GM19397 (cell line): ENCODE measurements around the gene TIE1.
"Not testable (repeated sequence)": the region's sequence is repeated elsewhere in the genome, so short reads cannot be mapped to it uniquely, and the experiment has no call there.

ENCODE experiments used
- ATAC-seq: cut with Tn5 transposase; IDR thresholded peaks from one replicate; pipeline ENCODE4 v1.9.1; 2021; ENCODE audit warnings: mild to moderate bottlenecking, moderate library complexity; ENCODE audit not compliant: unreplicated experiment

TIE1 gene

GRCh38 chr1:43358746-43359693 is 58.2 kb downstream of the TIE1 start, which contains the start of gene CDC20:
CDC20 (plus strand) TSS chr1:43358981; CDS start chr1:43359216, 235 bp downstream.
- peak; percentile 93 for ATAC-seq

DNA sequence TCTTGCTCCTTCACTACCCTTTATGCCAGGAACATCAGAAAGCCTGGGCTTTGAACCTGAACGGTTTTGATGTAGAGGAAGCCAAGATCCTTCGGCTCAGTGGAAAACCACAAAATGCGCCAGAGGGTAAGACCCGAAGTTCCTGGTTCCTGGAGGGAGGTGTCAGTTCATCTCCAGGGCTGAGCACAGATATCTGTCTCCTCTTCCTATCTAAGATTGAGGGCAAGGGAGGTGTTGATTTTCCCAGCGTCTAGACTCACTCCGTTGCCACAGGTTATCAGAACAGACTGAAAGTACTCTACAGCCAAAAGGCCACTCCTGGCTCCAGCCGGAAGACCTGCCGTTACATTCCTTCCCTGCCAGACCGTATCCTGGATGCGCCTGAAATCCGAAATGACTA is 58.9 kb downstream of the TIE1 start:
- ATAC-seq: no peak

- no peak for ATAC-seq
Measured at GRCh38 chr1:43360616-43361015, 59.8 kb downstream of the TIE1 start.

DNA sequence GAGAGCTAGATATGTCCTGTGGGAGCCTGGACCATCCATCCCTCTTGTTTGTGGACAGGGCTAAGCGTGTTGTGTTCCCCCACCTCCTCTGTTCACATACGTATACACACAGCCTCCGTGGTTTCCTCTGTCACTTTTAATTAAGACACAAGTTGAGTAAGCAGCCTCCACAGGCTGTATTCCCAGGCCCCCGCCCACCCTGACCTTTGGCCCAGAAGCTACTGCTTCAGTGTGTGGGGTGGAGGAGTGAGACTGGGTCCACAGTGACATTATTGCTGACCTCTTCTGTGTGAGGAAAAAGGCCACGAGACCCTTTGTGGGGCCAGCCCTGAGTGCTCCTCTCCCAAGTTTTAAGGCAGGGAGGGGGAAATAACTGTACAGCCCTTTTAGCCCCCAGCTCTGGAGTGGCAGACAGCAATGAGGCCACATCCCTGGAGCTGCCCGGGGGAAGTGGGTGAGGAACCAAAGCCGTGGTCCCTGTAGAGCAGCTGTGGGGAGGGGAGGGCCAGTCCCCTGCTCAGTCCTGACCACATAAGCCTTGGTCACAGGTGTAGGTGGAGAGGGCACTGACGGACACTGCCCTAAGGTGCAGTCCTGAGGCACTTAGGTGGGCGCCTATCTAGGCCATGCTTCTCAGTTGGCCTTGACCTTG is 62.6 kb downstream of the TIE1 start:
- no peak for ATAC-seq

DNA sequence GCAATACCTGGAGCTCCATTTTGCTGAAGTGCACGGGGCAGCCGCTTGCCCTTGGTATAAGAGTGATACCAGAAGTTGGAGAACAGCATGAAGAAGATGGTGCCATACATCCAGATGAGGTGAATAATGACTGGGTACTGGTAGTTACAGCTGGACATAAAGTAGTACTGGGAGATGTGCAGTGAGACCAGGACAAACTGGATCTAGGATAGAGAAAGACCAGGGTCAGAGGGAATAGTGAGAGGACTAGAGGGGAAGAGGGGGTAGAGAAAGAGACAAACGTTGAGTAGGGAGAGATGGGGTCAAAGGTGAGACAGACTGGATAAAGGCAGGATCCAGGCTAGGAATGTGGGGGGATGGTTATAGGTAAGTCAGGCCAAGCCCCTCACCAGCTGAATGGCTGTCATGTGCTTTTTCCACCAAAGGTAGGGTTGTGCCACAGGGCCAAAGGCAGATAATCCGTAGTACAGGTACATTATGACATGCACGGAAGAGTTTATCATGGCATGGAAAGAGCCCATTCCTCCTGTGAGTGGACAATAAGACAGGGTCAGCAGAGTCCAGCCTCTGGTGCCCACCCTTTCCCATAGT is 63.2 kb downstream of the TIE1 start:
- ATAC-seq: no peak

- no peak for ATAC-seq
Measured at GRCh38 chr1:43365678-43366077, 64.9 kb downstream of the TIE1 start.

DNA sequence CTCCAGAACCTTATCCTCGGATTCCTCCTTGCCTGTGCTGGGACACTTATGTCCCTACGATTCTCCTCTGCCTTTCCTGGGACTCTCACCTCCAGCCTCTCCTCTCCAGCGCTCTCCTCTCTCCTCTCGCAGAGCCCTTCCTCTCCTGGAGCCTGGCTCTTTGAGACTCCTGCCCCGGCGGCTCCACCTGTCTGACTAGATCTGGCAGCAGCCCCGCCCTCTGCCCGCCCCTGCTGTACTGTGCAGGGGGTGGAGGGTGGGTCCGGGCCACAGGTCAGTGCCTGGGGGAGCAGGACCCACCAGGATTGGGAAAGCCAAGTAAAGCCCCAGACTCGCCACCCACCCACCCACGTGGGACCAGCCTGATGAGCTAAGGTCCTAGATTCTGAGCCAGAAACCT is 65.4 kb downstream of the TIE1 start:
- no peak for ATAC-seq

- ATAC-seq: no peak
Measured at GRCh38 chr1:43366601-43367025, 65.8 kb downstream of the TIE1 start.

DNA sequence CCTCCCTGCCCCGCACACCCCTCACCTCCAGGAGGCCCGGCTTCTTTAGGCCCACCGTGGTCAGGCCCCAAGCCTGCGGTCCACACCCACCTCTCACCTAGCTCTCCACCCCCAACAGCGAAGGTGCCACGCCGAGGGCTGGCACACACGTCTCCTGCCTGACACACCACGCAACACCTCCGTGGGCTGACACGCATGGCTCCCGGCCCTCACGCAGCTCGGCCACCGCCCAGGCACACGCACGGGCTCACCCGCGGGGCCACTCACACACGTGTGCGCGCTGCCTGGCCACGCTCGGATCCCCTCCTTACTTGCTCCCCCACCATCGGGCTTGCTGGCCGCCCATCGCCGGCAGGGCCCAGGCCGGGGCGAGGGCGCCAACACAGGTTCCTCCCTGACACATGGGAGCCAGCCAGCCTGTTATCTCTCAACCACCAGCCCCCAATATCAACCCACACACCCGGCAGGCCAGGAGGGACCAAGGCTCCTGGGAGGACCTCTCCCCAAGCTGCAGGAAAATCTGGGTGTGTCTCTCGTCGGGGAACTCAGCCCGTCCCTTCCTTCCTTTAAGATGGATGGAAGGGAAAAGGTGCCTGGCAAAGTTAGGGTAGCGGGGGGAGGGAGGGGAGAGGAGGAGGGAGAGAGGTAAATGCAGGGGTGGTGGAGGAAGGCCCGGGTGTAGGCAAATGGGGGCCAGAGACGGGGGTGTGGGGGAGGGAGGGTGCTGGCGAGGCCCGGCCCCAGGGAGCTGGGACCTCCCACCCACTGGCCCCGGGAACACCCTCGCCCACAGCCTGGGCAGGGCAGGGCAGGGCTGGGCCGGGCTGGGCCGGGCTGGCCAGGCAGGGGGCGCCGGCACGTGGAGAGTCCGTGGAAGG is 66.5 kb downstream of the TIE1 start:
- peak; percentile 39 for ATAC-seq

GRCh38 chr1:43367904-43368645 is 67.3 kb downstream of the TIE1 start, which contains the start of gene ELOVL1:
ELOVL1 (minus strand) TSS chr1:43368011; CDS start chr1:43365609, 2,402 bp downstream.
- ATAC-seq: peak; percentile 80

GRCh38 chr1:43368646-43369020 is 67.9 kb downstream of the TIE1 start:
- ATAC-seq: no peak

DNA sequence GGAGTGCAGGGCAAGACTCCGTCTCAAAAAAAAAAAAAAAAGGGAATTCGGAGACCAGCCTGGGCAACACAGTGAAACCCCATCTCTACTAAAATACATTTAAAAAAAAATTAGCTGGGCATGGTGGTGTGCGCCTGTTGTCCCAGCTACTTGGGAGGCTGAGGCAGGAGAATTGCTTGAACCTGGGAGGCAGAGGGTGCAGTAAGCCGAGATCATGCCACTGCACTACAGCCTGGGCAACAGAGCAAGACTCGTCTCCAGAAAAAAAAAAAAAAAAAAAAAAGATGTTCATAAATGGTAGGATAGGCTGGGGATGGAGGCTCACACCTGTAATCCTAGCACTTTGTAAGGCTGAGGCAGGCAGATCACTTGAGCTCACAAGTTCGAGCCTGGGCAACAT is 69.0 kb downstream of the TIE1 start:
- not testable (repeated sequence) for ATAC-seq

DNA sequence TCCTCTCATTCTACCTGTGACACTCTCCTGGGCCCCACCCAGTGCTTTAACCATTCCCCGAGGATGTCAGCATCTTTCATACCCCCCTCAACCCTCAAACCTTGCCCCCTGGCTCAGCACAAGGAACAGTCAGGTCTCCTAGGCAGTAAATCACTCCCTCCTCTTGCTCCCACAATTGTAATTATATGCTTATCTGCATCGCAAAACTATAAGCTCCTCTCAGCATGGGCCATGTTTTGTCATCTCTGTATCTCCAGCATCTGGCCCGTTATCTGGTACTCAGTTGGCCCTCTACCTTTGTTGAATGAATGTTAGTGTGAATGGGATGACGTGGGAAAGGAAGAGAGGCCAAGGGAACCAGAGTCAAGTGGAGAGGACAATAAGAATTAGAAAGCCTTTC is 69.8 kb downstream of the TIE1 start:
- no peak for ATAC-seq

DNA sequence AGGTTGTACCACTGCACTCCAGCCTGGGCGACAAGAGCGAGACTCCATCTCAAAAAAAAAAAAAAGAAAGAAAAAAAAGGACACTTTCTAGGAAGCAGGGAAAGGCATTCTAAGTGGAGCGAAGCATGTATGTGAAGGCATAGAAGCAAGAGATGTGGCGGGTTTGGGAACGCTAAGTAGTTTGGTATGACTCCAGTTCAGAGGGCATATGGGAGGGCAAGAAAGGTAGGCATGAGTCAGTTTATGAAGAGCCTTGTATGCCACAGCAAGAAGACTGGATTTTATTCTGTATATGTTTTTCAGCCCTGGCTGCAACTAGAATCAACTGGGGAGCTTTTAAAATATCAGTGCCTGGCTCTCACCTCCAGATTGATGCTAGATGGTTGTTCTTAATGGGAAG is 71.4 kb downstream of the TIE1 start:
- no peak for ATAC-seq
